NCI-H1930 (cell line): Measurements from ENCODE around the gene C1orf159.
A peak's percentile ranks its signal among the peaks of the same experiment; 100 is the strongest.
"Not testable (repeated sequence)": the region's sequence is repeated elsewhere in the genome, so short reads cannot be mapped to it uniquely, and the experiment has no call there.

Source experiments
- DNase-seq, 2 experiments: peaks; one replicate each; lab custom pipeline; 2025; lab: John Stamatoyannopoulos, UW

Gene C1orf159

DNA sequence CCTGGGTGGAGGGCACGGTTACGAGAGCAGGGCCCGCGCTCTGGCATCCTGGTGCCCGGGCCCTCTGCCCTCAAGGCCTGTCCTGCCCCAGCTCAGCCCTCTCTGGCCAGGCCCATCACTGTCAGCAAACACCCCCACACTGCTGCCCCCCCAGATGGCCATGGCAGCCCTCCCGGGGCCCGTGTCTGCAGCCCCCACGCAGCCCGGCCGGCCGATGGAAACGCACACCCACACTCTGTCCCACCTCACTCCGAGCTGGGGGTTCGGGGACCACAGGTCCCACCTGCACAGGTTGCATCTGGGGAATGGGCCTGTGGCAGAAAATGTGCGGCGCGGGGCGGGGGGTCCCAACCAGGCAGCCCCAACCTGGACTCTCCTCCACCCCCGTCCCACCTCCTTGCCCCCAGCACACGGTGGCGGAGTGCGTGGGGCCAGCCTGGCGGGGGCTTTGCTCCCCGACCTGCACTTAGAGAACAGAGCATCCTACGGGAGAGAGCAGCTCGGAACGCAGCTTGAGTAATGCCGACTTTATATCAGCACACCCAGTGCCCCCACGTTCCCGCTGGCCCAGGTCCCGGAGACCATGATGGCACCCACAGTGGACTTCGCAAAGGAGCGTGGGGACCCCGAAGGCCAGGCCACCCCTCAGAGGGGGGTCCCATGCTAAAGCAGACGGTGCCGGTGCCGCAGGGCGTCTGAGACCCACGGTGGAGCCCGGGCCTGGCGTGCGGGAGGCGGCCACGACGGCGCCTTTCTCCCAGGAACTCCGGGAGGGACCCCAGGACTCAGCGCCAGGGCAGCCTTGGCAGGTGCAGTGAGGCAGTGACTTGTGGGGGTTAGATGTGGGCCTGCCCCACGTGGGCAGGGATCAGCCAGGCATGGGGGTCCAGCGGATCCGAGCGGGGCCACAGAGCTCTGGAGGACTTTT, 34.3 kb downstream of the C1orf159 start:
- DNase-seq = no peak

DNA sequence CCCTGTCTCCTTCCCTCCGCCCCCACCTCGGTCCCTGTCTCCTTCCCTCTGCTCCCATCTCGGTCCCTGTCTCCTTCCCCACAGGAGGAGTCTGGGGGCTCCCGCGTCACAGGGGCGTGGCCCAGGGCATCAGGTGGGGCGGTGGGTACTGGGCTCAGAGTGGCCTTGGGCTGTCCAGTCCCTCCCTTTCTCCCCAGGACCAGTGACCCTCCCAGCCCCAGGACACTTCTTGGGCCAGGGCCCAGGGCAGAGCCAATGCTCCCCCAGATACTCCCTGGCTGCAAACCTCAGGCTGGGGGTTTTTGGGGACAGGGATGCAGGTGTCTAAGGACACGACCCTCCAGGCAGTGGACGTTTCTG, 35.0 kb downstream of the C1orf159 start:
- DNase-seq = no peak

DNA sequence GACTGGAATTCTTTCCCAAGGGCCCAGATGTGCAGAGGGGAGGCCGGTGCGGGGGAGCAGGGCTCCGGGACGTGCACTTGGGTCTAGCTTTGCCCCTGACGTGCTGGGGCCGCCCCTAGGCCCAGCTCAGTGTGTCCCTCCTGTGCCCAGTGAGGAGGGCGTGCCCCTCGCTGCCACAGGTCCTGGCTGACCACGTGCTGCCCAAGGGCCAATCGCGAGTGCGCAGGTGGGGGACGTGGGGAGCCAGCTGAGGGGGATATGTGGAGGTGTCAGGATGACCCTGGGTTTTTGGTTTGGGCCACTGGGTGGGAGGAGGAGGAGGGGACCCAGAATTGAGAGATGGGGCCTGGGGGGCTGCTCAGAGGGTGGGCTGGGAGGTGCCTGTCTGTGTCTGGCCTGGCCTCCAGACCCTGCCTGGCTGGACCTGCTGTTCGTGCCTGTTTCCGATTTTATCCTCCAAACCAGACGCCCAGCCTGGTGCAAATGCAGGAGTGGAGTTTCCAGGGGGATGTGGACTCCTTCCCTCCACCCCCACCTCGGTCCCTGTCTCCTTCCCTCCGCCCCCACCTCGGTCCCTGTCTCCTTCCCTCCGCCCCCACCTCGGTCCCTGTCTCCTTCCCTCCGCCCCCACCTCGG, 35.6 kb downstream of the C1orf159 start:
- DNase-seq = peak; percentile 56 to 64

DNA sequence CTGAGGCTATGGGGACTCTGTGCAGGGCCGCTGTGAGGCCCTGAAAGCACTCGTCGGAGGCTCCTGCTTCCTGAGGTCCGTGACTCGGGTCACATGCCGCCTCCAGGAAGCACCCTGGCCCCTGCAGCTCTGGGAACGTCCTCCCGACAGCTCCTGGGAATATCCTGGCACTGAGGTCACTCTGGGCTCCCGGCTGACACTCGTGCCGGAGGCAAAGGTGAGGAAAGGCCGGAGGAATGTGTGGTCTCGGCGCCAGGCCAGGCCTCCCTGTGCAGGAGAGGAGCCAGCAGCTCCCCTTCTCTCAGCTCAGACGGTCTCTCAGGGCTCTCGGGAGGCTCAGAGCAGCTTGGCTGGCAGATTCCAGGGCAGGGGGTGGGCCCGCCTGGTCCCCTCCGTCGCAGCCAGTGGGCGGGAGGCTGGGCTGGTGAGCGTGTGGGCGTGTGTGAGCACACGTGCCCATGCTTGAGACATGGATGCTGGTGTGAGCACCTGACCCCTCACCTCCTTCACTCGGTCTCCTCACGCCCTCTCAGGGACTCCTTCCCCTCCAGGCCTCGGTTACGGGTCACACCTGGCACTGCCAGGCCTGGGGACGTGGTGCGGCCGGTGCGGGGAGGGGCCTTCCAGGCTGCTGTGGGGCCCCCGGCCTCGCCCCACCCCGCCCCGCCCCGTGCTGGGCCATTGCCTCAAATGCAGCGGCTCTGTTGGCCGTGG, 36.3 kb downstream of the C1orf159 start:
- DNase-seq = peak; percentile 64 to 70

DNA sequence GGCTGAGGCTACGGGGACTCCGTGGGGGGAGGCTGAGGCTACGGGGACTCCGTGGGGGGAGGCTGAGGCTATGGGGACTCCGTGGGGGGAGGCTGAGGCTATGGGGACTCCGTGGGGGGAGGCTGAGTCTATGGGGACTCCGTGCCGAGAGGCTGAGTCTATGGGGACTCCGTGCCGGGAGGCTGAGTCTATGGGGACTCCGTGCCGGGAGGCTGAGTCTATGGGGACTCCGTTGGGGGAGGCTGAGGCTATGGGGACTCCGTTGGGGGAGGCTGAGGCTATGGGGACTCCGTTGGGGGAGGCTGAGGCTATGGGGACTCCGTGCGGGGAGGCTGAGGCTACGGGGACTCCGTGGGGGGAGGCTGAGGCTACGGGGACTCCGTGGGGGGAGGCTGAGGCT, 38.5 kb downstream of the C1orf159 start:
- not testable (repeated sequence) for DNase-seq

DNA sequence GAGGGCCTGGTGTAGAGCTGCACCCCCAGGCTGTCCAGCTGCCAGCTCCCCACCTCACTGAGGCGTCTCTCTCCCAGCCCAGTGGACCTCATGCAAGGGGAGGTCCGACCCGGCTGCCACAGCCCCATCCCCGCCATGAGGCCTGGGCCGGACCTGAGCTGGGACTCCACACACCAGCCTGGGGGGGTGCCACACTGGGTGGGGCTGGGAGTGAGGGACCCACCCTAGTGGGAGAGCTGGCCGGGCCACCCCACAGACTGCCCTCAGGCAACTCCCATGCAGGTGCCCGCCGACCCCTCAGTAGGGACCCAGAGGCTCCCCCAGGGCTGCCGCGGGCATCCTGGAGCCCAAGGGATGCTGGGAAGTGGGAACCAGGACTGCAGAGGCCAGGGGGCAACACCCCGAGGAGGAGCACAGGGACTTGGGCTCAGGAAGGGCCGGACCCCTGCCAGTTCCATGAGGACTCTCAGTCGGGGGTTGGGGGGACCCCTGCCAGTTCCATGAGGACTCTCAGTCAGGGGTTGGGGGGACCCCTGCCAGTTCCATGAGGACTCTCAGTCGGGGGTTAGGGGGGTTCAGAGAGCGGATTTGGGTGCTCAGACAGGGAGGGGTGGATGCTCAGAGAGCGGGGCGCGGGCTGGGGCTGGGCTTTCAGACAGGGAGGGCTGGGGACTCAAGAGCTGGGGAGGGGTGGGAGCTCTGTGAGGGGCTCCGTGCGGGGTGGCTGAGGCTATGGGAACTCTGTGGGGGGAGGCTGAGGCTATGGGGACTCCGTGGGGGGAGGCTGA, 40.5 kb downstream of the C1orf159 start:
- DNase-seq = no peak

DNA sequence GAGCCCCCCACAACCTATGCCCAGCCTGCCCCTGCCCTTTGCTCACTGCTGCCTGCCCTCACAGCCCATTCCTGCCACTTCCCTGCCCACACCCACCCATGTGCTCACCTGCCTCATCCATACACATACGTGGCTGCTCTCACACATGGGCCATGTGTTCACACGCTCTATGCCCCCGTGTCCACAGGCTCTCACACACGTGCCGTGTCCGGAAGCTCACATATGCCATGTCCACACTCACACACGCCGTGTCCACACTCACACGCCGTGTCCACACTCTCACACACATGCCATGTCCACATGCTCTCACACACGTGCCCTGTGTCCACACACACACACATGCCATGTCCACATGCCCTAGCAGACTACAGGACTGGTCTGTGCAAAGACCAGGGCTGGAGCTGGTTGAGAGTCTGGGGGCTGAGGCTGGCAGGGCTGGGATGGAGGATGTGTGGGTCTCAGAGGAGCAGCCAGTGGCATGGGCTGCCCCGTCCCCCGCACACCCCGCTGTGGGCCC, 41.2 kb downstream of the C1orf159 start:
- no peak for DNase-seq

DNA sequence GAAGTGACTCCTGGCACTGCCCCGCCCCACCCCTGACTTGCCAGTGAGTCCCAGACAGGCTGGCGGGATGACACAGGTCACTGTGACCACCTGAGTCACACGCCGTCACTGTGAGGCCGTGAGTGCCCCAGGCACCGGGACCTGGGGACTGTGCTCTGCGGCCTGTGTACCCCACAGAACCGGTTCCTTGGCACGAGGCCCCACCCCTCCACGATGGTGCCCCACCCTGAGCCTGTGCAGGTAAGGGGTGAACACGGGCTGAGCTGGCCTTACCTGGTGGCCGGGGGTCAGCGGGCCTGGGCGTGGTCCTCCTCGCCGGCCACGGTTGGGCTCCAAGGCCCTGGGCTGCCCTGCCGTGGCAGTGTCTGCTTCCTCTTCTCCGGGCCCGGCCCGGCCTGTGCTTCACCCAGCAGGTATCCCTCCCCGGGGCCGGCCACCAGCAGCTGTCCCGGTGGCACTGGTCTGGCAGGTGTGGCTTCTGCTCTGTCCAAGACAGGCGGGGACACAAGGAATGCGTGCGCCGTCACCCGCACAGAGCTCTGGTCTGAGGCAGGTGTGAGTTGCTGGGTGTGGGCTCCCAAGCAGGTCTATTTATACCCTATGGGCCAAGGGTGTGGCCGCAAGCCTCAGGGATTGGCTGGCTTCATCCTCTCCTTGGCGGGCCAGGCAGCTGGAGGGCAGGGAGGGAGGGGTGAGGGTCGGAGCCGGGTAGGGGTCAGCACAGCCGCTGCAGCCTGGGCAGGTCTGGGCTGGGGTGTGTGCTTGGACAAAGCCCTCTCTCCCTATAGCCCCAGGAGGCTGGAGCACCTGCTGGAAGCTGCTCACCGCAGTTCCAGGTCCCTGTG, 41.9 kb downstream of the C1orf159 start, which contains the start of gene RNF223:
Gene RNF223, minus strand, starts transcription at position 564 of the 845 bp plus-strand sequence. CDS start 1,740 bp downstream, outside the sequence.
- DNase-seq = no peak

DNA sequence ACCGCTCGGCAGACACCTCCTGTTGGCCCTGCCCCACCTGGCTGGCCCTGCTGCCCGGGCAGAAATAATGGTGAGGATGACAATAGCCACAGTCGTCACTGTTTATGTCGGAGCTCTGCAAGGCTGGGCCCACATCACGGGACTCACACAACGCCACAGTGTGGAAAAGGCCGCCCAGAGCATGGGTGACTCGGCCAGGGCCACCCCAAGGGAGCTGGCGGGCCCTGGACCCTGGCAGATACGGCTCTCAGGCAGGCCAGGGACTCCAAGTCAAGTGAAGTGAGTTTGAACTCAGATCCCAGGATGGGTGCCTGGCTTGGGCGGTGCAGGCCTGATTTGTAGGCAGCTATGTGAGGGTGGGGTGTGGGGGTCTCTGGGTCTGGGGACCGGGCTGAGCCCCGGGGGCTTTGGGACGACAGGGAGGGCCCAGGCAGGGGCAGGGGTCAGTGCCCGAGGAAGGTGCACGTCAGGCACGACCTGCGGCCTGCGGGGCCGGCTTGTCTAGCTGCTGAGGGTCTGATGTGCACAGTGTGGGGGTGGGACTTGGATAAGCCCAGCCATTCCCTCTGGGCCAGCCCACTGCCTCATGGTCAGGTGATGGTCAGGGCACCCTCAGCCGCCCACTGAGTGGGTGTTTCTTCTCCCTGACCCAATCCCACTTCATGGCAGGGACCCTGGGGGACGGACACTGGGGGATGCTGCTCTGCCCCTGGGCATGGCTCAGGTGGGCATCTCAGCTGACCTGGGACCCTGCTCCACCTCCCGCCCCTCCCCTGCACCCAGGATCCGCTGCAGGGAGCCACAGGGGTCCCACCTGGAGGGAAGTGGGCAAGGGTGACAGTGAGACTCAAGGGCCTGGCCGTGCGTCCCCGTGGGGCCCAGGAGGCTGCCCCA, 42.8 kb downstream of the C1orf159 start:
- DNase-seq = no peak

DNA sequence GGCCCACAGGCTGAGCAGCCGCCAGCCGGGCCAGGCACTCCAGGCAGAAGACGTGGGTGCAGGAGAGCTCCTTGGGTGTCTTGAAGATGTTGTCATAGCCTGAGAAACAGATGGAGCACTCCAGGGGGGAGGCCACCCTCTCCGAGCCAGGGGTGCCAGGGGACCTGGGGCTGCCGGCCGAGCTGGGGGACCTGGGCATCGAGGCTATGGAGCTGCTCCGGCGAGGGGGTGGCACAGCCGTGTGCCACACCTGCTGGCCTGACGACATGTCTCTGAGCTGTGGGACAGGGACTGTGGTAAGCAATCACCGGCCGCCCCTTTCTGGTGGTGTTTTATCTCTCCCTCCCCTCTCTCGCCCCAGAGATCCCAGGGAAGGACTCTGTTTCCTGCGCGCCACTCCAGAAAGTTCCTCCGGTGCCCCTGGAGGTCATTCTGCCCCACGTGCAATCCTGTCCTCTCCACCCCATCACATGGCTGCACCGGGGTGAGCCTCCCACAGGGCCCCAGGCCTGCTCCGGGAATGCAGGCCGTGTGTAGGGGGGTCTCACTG, 43.5 kb downstream of the C1orf159 start:
- no peak for DNase-seq

DNA sequence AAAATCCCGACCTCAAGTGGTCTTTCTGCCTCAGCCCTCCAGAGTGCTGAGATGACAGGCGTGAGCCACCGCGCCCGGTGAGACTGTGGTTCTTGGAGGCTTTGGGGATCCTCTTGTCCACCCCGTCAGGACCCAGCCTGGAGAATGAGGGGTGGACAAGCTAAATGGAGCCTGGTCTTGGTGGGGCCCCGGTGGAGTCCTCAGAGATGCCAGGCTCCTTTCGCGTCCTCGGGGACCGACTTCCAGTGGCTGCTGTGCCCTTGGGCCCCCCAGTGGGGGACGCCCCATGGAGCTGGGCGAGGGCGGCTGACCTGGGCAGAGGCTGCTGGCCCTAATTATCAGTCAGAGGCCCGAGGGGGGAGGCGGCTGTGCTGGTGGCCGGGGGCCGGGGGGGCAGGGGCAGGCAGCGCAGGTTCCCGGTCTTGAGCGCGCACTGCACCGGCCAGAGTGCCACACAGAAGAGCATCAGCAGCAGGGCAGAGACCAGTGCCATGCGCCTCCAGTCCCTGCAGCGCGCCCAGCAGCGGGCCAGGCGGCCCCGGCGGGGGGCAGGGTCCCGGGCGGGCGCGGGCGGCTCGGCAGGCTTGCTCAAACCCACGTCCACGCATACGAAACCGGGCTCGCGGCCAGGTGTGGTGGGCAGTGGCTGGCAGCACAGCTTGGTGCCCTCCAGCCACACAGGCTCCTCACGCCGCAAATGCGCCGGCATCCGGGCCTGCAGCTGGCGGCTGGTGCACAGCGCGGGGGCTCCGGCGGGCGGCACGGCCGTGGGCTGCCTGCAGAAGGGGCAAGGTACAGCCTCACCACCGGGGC, 44.2 kb downstream of the C1orf159 start:
- DNase-seq = no peak

DNA sequence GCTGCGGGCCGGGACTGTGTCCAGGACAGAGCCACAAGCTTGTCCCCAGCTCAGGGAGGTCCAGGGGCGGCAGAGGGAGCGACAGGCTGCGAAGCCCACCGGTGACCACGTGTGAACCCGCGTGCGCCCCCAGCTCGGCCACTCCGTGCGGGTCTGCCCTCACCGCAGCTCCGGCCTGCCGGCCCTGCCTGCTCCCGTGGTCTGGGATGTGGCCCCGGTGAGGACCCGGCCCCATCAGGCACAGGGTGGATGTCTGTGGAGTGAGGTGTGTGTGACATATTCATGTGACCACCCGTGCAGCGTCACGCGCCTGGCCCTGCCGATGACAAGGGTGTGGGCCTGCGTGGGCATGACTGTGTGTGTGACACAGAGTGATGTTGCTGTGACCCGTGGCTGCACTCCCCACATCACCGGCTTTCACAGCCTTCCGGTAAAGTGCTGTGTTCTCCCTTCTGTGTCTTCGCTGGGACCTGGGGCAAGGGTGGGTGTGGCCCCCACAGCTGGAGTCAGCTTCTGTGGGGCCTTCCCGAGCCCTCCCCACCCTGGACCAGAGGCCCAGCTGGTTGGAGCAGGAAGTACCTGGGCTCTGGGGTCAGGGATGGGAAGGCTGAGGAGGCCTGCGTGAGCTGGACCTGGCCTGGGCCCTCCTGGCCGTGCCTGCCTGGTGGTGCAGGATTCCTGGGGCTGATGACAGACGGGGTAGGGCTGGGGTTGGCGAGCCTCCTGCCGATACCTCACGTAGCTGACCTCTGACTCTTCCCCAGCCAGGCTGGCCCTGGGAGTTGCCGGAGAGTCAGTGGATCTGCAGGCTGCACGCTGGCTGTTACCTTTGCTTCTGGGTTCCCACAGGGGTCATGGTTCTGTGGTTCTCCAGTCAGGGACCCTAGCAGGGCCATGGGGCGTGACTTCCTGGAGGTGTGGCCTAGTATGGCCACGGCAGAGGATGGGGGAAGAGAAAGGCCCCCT, 45.9 kb downstream of the C1orf159 start:
- no peak for DNase-seq

DNA sequence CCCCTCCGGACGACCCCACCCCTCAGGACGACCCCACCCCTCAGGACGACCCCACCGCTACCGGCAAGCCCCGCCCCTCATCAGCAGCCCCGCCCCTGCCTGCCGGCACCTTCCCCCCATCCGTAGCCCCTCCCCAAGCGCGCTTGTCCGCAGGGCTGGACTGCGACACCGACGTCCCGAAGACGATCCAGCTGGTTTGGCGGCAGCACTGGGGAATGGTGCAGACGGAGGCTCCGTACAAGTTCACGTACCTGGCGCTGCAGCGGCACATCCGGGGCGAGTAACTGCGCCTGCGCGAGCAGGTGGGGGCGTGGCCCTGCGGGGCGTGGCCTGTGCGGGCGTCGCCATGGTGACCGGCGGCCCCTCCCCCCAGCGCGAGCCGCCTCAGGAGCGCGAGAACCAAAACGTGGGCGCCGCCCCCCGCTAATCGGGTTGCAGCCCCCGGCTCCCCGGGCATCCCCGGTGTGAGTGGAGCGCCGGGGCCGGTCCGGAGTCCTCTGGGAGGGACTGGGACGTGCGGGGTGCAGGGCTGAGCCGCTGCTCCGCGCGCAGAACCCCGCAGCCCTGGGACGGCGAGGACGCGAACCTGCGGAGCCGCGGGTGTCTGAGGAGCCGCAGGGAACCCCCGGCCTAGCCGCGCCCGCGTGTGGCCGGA, 46.7 kb downstream of the C1orf159 start:
- peak; percentile 80 to 82 for DNase-seq

DNA sequence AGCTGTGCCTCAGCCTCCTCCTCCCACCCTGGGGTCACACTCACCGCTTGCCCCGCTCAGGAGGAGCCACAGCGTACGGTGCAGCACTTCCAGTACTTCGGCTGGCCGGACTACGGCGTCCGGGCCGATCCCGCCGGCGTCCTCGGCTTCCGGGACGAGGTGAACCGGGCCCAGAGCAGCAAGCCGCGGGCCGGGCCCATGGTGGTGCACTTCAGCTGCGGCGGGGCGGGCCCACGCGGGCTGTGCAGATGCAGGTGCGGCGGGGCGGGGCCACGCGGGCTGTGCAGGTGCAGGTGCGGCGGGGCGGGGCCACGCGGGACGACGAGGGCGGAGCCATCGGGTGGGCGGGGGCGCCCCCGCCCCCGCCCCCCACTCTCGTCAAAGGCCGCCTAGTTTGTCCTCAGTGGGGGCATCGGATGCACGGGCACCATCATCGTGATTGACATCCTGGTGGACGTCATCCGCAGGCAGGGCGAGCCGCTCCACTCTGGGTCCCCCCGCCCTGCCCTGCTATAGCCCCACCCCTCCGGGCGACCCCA, 47.3 kb downstream of the C1orf159 start:
- DNase-seq = peak in 1 of 2 experiments; percentile 74

DNA sequence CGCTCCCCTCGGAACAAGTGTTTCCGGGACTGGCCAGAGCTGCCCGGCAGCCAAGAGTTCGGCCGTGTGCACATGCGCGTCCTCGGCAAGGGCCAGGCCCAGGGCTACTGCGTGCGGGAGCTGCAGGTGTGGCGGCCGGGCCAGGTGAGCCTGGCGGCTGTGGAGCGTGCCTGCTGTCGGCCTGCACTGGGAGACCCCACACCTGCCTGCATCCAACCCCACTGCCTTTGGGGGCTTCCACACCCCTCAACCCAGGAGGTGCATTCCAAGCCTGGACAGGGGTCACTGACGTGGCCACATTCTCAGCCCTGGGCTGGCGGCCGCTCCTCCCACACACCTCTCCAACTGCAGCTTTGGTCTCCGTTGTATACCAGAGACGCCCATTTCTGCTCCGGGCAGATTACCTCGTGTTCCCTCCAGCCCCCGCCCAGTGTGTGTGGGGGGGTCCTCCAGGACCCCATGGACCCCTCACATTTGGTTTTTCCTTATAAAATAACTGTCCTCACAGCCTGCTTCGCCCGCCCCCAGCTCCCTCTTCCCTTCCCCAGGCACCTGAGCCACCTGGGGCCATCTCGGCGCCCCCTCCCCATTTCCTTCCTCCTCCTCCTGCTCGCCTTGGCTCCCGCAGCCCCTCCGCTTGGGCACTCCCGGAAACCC, 47.9 kb downstream of the C1orf159 start:
- no peak for DNase-seq
